HCT116 (cell line): ENCODE data around the gene ZNRF3. TPM values are rescaled to one million over a fixed set of nuclear protein-coding genes. Genes with fewer than 3 reads are reported as not detected.

Source experiments
- ATAC-seq: fragments of 200-7000 bp; cut with Tn5 transposase; 2 replicates; pipeline ENCODE4 v1.9.1; 2020; ENCODE audit warnings: mild to moderate bottlenecking, moderate library complexity
- BruUV-seq: library from RNA; stranded (reverse); fragments of 400-500 nt; replicated peaks from 2 replicates; lab custom pipeline; 2021; lab: Mats Ljungman, UMichigan
- CTCF ChIA-PET: fragments of 300-600 bp; sonication (Branson Sonifier 250); formaldehyde crosslinking; loops from one replicate; lab custom pipeline; 2021; ENCODE audit warnings: antibody characterized with exemption; lab: Charles Lee
- POLR2A ChIA-PET: fragments of 300-600, 350-600 bp; sonication (Branson Sonifier 250); formaldehyde crosslinking; loops from one replicate; lab custom pipeline; 2021; ENCODE audit warnings: antibody characterized with exemption; lab: Charles Lee
- RAD21 ChIA-PET, 2 experiments: fragments of 300-600 bp; sonication (Branson Sonifier 250); formaldehyde crosslinking; loops; one replicate each; lab custom pipeline; 2023; ENCODE audit warnings: low total read pairs in 2 of 2; ENCODE audit not compliant: uncharacterized antibody in 2 of 2, unreplicated experiment in 2 of 2, low non-redundant PET in 1 of 2; lab: Charles Lee
- DNase-seq: peaks from one replicate; pipeline ENCODE4 v3.0.0-alpha.2; 2010; ENCODE audit warnings: low read depth, low spot score
- H2AFZ ChIP-seq: fragments of 200-600 bp; shearing (Covaris generic), sonication (generic); 2 replicates; pipeline ENCODE4 v1.6.1; 2017; ENCODE audit warnings: low read depth, mixed run types, mixed read lengths, antibody characterized with exemption, low read length; ENCODE audit not compliant: poor library complexity, severe bottlenecking
- H3K27ac ChIP-seq: 2 replicates; pipeline ENCODE4 v1.5.1; 2012; ENCODE audit warnings: low read depth, low read length
- H3K27me3 ChIP-seq: fragments of 200-600 bp; sonication (generic); 2 replicates; pipeline ENCODE4 v1.6.1; 2016; ENCODE audit warnings: mixed run types, low read length, mixed read lengths; ENCODE audit not compliant: insufficient read depth
- H3K36me3 ChIP-seq, 2 experiments: fragments of 200-500 bp in 1 of 2; fragments of 200-600 bp in 1 of 2; sonication (Bioruptor generic) in 1 of 2; sonication (generic) in 1 of 2; 2 replicates each; pipeline versions ENCODE4 v1.5.1 to v1.6.1; 2014 to 2016; ENCODE audit warnings: low read length in 2 of 2, inconsistent platforms in 1 of 2, mixed read lengths in 1 of 2, mixed run types in 1 of 2; ENCODE audit not compliant: insufficient read depth in 2 of 2, control insufficient read depth in 1 of 2
- H3K4me1 ChIP-seq, 2 experiments: fragments of 200-600 bp in 1 of 2; sonication (generic) in 1 of 2; 2 replicates each; pipeline versions ENCODE4 v1.5.1 to v1.6.1; 2012 to 2017; ENCODE audit warnings: low read length in 2 of 2, inconsistent platforms in 1 of 2, mild to moderate bottlenecking in 1 of 2, mixed read lengths in 1 of 2, mixed run types in 1 of 2, moderate library complexity in 1 of 2; ENCODE audit not compliant: insufficient read depth in 2 of 2, control insufficient read depth in 1 of 2
- H3K4me2 ChIP-seq: fragments of 200-600 bp; sonication (generic); 2 replicates; pipeline ENCODE4 v1.6.1; 2017; ENCODE audit warnings: mixed run types, low read length, mixed read lengths
- H3K4me3 ChIP-seq, 2 experiments: fragments of 200-600 bp in 1 of 2; sonication (generic) in 1 of 2; replicated peaks in 1 of 2; 2 replicates each; pipeline ENCODE4 v1.5.1; 2011 to 2016; ENCODE audit warnings: low read length in 2 of 2, control low read depth in 1 of 2, low read depth in 1 of 2, mild to moderate bottlenecking in 1 of 2, mixed read lengths in 1 of 2, mixed run types in 1 of 2
- H3K79me2 ChIP-seq: fragments of 200-600 bp; sonication (generic); 2 replicates; pipeline ENCODE4 v1.6.1; 2017; ENCODE audit warnings: mild to moderate bottlenecking, mixed run types, low read length, moderate library complexity, mixed read lengths; ENCODE audit not compliant: insufficient read depth
- H3K9ac ChIP-seq: fragments of 200-600 bp; sonication (generic); 2 replicates; pipeline ENCODE4 v1.6.1; 2016; ENCODE audit warnings: low read length, mixed read lengths
- H3K9me2 ChIP-seq: fragments of 200-600 bp; sonication (generic), shearing (Covaris generic); 2 replicates; pipeline ENCODE4 v1.6.1; 2017; ENCODE audit warnings: mixed run types, mild to moderate bottlenecking, moderate library complexity; ENCODE audit not compliant: insufficient read depth
- H3K9me3 ChIP-seq, 2 experiments: fragments of 200-500 bp in 1 of 2; fragments of 200-600 bp in 1 of 2; sonication (Bioruptor generic) in 1 of 2; sonication (generic) in 1 of 2; 2 replicates each; pipeline ENCODE4 v1.6.1; 2014 to 2017; ENCODE audit warnings: low read length in 2 of 2, mixed read lengths in 2 of 2, inconsistent platforms in 1 of 2, low read depth in 1 of 2, mild to moderate bottlenecking in 1 of 2, mixed run types in 1 of 2, moderate library complexity in 1 of 2; ENCODE audit not compliant: control insufficient read depth in 1 of 2, insufficient read depth in 1 of 2
- H4K20me1 ChIP-seq: fragments of 200-600 bp; sonication (generic), shearing (Covaris generic); 2 replicates; pipeline ENCODE4 v1.6.1; 2017; ENCODE audit warnings: mixed run types, mild to moderate bottlenecking, moderate library complexity; ENCODE audit not compliant: insufficient read depth
- ATF3 ChIP-seq: IDR thresholded peaks from 2 replicates; pipeline ENCODE4 v1.6.1; 2012
- CTCF ChIP-seq, 3 experiments: fragments of 200-600 bp in 1 of 3; sonication (generic) in 1 of 3; IDR thresholded peaks in 2 of 3; conservative IDR thresholded peaks in 1 of 3; 2 replicates each; pipeline ENCODE4 v1.5.1; 2012 to 2017; ENCODE audit warnings: low read depth in 2 of 3, low read length in 2 of 3, antibody characterized with exemption in 1 of 3, borderline replicate concordance in 1 of 3, control low read depth in 1 of 3, mild to moderate bottlenecking in 1 of 3, mixed read lengths in 1 of 3, mixed run types in 1 of 3, moderate library complexity in 1 of 3; ENCODE audit not compliant: insufficient read depth in 1 of 3
- EGR1 ChIP-seq: IDR thresholded peaks from 2 replicates; pipeline ENCODE4 v1.6.1; 2012; ENCODE audit warnings: low read depth
- ELF1 ChIP-seq: IDR thresholded peaks from 2 replicates; pipeline ENCODE4 v1.6.1; 2012; ENCODE audit warnings: low read depth, borderline replicate concordance
- EZH2 ChIP-seq: fragments of 200-600 bp; sonication (generic); IDR thresholded peaks from 2 replicates; pipeline ENCODE4 v1.6.1; 2017; ENCODE audit warnings: antibody characterized with exemption, mixed run types
- EZH2phosphoT487 ChIP-seq: fragments of 200-600 bp; IDR thresholded peaks from 2 replicates; pipeline ENCODE4 v1.6.1; 2018; ENCODE audit warnings: antibody characterized with exemption, borderline replicate concordance
- FOSL1 ChIP-seq: IDR thresholded peaks from 2 replicates; pipeline ENCODE4 v1.6.1; 2012; ENCODE audit warnings: low read depth
- JUND ChIP-seq: IDR thresholded peaks from 2 replicates; pipeline ENCODE4 v1.6.1; 2012
- MAX ChIP-seq: IDR thresholded peaks from 2 replicates; pipeline ENCODE4 v1.6.1; 2012
- POLR2A ChIP-seq: IDR thresholded peaks from 2 replicates; pipeline ENCODE4 v1.7.0; 2011; ENCODE audit warnings: borderline replicate concordance; ENCODE audit not compliant: insufficient read depth, insufficient read length; ENCODE audit errors: extremely low read depth
- SIN3A ChIP-seq: IDR thresholded peaks from 2 replicates; pipeline ENCODE4 v1.6.1; 2012; ENCODE audit warnings: low read depth
- SP1 ChIP-seq: IDR thresholded peaks from 2 replicates; pipeline ENCODE4 v1.6.1; 2012; ENCODE audit warnings: low read depth
- SRF ChIP-seq: IDR thresholded peaks from 2 replicates; pipeline ENCODE4 v1.6.1; 2012; ENCODE audit warnings: low read depth
- TCF7L2 ChIP-seq: IDR thresholded peaks from 2 replicates; pipeline ENCODE4 v1.7.0; 2011; ENCODE audit warnings: borderline replicate concordance, inconsistent platforms; ENCODE audit not compliant: insufficient read depth, insufficient read length; ENCODE audit errors: extremely low read depth
- YY1 ChIP-seq: IDR thresholded peaks from 2 replicates; pipeline ENCODE4 v1.6.1; 2011; ENCODE audit warnings: low read length, low read depth, moderate library complexity, mild to moderate bottlenecking; ENCODE audit not compliant: insufficient replicate concordance; ENCODE audit errors: extremely low read depth
- ZFX ChIP-seq: fragments of 450-650 bp; IDR thresholded peaks from 2 replicates; pipeline ENCODE4 v1.6.1; 2017
- intact Hi-C: fragments of 100-400 bp; cut with micrococcal nuclease; formaldehyde crosslinking; loops from 2 replicates; pipeline ENCODE4 v1.10.0; 2022
- total RNA-seq: library from RNA; stranded (reverse); gene quantifications from one replicate; pipeline ENCODE4 v1.2.1, GENCODE V29; 2021; ENCODE audit not compliant: unreplicated experiment

The ZNRF3 gene
- total RNA-seq, 1 experiment from 2014 or later, result 12.2 TPM

GRCh38 chr22:29009148-29009547, 125.8 kb downstream of the ZNRF3 start:
- no peaks in the 10 kb centered on the region for H3K9me2 ChIP-seq
- H4K20me1 ChIP-seq, result no peaks in the 10 kb centered on the region
- H3K4me2 ChIP-seq, result no peak overlapping the region
- no peak overlapping the region for H3K4me3 ChIP-seq
- ATAC-seq, result no peak
- H3K4me1 ChIP-seq, result peaks cover 32 to 34% of the 10 kb centered on the region in 2 experiments
- CTCF ChIA-PET, result no interaction called here
- no peaks in the 10 kb centered on the region for H3K27me3 ChIP-seq
- TF ChIP-seq POLR2A, result no peak
- no TSS peak for BruUV-seq
- RAD21 ChIA-PET, result no interaction called here
- POLR2A ChIA-PET, result no interaction called here
- no peak for DNase-seq
- H2AFZ ChIP-seq, result no peak overlapping the region
- H3K79me2 ChIP-seq, result peaks cover 18% of the 10 kb centered on the region; the same call in 1 of the 2 replicates
- no peak overlapping the region for H3K9ac ChIP-seq
- no peaks in the 10 kb centered on the region for H3K9me3 ChIP-seq
- H3K36me3 ChIP-seq, result 0 out of 4 replicates have a peak, but pooled peaks cover 0 to 4% of the 10 kb centered on the region in 2 experiments
- no peak overlapping the region for H3K27ac ChIP-seq
- intact Hi-C loops, result no loop called here

- Histone ChIP-seq H3K79me2 (peaks cover 12% of the 10 kb centered on the region; the same call in 1 of the 2 replicates), H3K27ac (no peak overlapping the region), H4K20me1 (no peaks in the 10 kb centered on the region), H3K9me2 (no peaks in the 10 kb centered on the region), H3K9ac (no peak overlapping the region), H3K4me2 (no peak overlapping the region), H3K4me3 (no peak overlapping the region), H3K9me3 (no peaks in the 10 kb centered on the region), H3K4me1 (peaks cover 9 to 16% of the 10 kb centered on the region in 2 experiments; a peak in 3 of 4 replicates), H3K27me3 (no peaks in the 10 kb centered on the region), H2AFZ (no peak overlapping the region), H3K36me3 (no peaks in the 10 kb centered on the region)
- RAD21 ChIA-PET, result no interaction called here
- ATAC-seq (no peak), DNase-seq (no peak)
- intact Hi-C loops, result no loop called here
- CTCF ChIA-PET, result no interaction called here
- TF ChIP-seq ATF3, result no peak
- no peak for TF ChIP-seq SIN3A
- no peak for TF ChIP-seq FOSL1
- TF ChIP-seq EZH2, result no peak
- no peak for TF ChIP-seq SRF
- no peak for TF ChIP-seq CTCF (IDR thresholded peaks at IDR 0.05 in 2 of 3, conservative IDR thresholded peaks at IDR 0.05 in 1 of 3; ENCODE audit: borderline replicate concordance in 1 of 3, insufficient read depth in 1 of 3, low read depth in 2 of 3, low read length in 2 of 3)
- no peak for TF ChIP-seq JUND
- TF ChIP-seq SP1, result no peak
- no peak for TF ChIP-seq ELF1
- no peak for TF ChIP-seq MAX
- no peak for TF ChIP-seq TCF7L2
- TF ChIP-seq EZH2phosphoT487, result no peak
- TF ChIP-seq ZFX, result no peak
- TF ChIP-seq YY1, result no peak
- no peak for TF ChIP-seq POLR2A
- TF ChIP-seq EGR1, result no peak
- BruUV-seq, result no TSS peak
- POLR2A ChIA-PET, result no interaction called here
These were observed 128.1 kb downstream of the ZNRF3 start for GRCh38 chr22:29011240-29012100.
